Heart right ventricle (tissue), 16 donors: Measurements from ENCODE around the gene ALLC. TPM values are rescaled to one million over a fixed set of nuclear protein-coding genes. Genes with fewer than 3 reads are reported as not detected.

ENCODE experiments used
- ATAC-seq, 8 donors: fragments of 200-7000 bp; cut with Tn5 transposase; one replicate each; pipeline ENCODE4 v1.9.1; 2020; ENCODE audit warnings: mild to moderate bottlenecking in 8 of 8, moderate library complexity in 8 of 8, moderate number of reproducible peaks in 1 of 8
- DNase-seq, 2 donors: peaks; one replicate each; pipeline ENCODE4 v3.0.0-alpha.2; 2020
- H3K27ac ChIP-seq, 10 donors: fragments of 200-600 bp; sonication (generic) in 2 of 10; one replicate each; pipeline versions ENCODE4 v1.5.0 to v1.8.0; 2020 to 2022; ENCODE audit warnings: mild to moderate bottlenecking in 3 of 10
- H3K27me3 ChIP-seq, 7 donors: fragments of 200-600 bp; one replicate each; pipeline ENCODE4 v1.8.0; 2021 to 2022; ENCODE audit warnings: mild to moderate bottlenecking in 2 of 7
- H3K36me3 ChIP-seq, 9 donors: fragments of 200-600 bp; sonication (generic) in 1 of 9; one replicate each; pipeline versions ENCODE4 v1.5.0 to v1.8.0; 2020 to 2022; ENCODE audit warnings: mild to moderate bottlenecking in 2 of 9
- H3K4me1 ChIP-seq, 9 donors: fragments of 200-600 bp; sonication (generic) in 1 of 9; one replicate each; pipeline versions ENCODE4 v1.5.0 to v1.8.0; 2020 to 2022; ENCODE audit warnings: mild to moderate bottlenecking in 4 of 9
- H3K4me3 ChIP-seq, 10 donors: fragments of 200-600 bp; sonication (generic) in 2 of 10; one replicate each; pipeline versions ENCODE4 v1.5.0 to v1.8.0; 2020 to 2022; ENCODE audit warnings: mild to moderate bottlenecking in 7 of 10, moderate library complexity in 2 of 10
- H3K9me3 ChIP-seq, 11 donors: fragments of 200-600 bp in 10 of 11; sonication (generic) in 2 of 11; one replicate each; pipeline versions ENCODE4 v1.5.0 to v1.8.0; 2013 to 2022; ENCODE audit warnings: mild to moderate bottlenecking in 2 of 11, control low read depth in 1 of 11, moderate library complexity in 1 of 11
- WGBS, 2 donors: extraction: QIAGEN DNeasy Blood & Tissue Kit; methylation state at CpG; one replicate each; pipeline ENCODE4 v1.1.7; 2013; ENCODE audit warnings: inconsistent platforms in 1 of 2; 5-methylcytosine and 5-hydroxymethylcytosine counted together
- intact Hi-C, 10 donors: fragments of 100-400 bp; cut with DNase I; formaldehyde crosslinking; loops; one replicate each; pipeline versions ENCODE4 v1.11.1 to v1.14.2; 2022
- polyA plus RNA-seq, 2 donors: library from polyadenylated mRNA; stranded (reverse); fragments of 200-250 nt; gene quantifications; one replicate each; pipeline ENCODE4 v1.2.3, GENCODE V29; 2013
- total RNA-seq, 10 donors: library from RNA; stranded (reverse); fragmentation: NEBNext Ultra II Directional in 3 of 10; extraction: Animal tissue kit (Norgen Biotek cat#: 25700) in 3 of 10; gene quantifications; one replicate each; pipeline versions ENCODE4 v1.2.1 to v1.2.4, GENCODE V29; 2021 to 2023
- TF ChIP-seq, protein P1 (sequence below), 9 donors: fragments of 200-600 bp; sonication (generic) in 2 of 9; IDR thresholded peaks; one replicate each; pipeline versions ENCODE4 v1.5.0 to v1.8.0; 2021 to 2022; ENCODE audit warnings: antibody characterized with exemption in 9 of 9, mild to moderate bottlenecking in 5 of 9, moderate library complexity in 1 of 9
- donor health status: Arrhythmogenic right ventricular cardiomyopathy.
- donor health status: ischemic (EF 13 %, LVEDD 7.1; RV severe dilation, severe dysfunction).
- donor health status: healthy with polysubstance abuse.
- donor health status: DM: no; HTN: yes; CAD: no.
- donor health status: DM: no; HTN: no; CAD: no.
- donor health status: ischemic (EF 25% LVEDD 6.9; RV normal size, moderate dysfunction).
- donor health status: ischemic (EF 25% LVEDD 5.7; RV mildly dilated, moderate dysfunction).
- donor health status: healthy.
- donor health status: DM: yes; HTN: yes; CAD: no.
- donor health status: Ischemic cardiomyopathy.
- donor health status: ischemic (EF 35%, LVEDD 5.7; RV mildly dilated, moderate dysfunction).
- donor health status: nonischemic (EF 11% LVEDD 7.7; RV severe dilation, severe dysfunction).
- donor health status: DM: yes; HTN: yes; CAD: no.
- donor health status: PGD.
- donor health status: ischemic (EF 29% LVEDD 5.4; RV normal size, mild dysfunction).
- donor health status: nonischemic (EF 23%, LVEDD 6.1; RV moderate dilation, normal function).

ALLC gene
- total and polyA plus RNA-seq, 12 donors = 0.59 TPM; not detected in 11

DNA sequence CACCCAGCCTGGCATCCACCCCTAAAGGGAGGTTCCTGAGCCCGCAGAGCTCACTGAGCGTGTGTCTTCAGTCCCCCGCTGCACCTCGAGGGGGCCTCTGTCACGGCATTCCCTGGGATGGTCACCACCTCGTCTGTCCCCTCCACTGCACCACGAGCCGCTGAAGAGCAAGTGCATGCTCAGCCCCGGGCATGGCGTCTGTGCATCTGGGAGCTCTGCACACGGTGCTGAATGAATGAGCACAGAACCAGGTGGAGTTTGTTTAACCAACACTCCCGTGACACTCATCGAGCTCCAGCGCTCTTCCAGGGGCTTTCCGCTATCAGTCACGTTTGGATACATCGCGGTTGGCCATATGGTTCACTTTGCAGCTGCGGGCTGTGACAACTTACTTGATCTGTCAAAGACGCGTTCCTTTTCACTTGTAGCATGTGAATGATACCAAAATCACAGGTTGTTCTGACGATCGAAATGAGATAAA is 9.2 kb downstream of the ALLC start:
- intact Hi-C loops = no loop called here
- Histone ChIP-seq H3K9me3 (no peaks in the 10 kb centered on the region), H3K27ac (no peak overlapping the region), H3K4me1 (no peaks in the 10 kb centered on the region), H3K27me3 (peaks cover 0 to 13% (median 0%) of the 10 kb centered on the region in 7 donors), H3K36me3 (no peaks in the 10 kb centered on the region), H3K4me3 (no peak overlapping the region)
- TF ChIP-seq, protein P1, sequence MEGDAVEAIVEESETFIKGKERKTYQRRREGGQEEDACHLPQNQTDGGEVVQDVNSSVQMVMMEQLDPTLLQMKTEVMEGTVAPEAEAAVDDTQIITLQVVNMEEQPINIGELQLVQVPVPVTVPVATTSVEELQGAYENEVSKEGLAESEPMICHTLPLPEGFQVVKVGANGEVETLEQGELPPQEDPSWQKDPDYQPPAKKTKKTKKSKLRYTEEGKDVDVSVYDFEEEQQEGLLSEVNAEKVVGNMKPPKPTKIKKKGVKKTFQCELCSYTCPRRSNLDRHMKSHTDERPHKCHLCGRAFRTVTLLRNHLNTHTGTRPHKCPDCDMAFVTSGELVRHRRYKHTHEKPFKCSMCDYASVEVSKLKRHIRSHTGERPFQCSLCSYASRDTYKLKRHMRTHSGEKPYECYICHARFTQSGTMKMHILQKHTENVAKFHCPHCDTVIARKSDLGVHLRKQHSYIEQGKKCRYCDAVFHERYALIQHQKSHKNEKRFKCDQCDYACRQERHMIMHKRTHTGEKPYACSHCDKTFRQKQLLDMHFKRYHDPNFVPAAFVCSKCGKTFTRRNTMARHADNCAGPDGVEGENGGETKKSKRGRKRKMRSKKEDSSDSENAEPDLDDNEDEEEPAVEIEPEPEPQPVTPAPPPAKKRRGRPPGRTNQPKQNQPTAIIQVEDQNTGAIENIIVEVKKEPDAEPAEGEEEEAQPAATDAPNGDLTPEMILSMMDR (IDR thresholded peaks at IDR 0.05) = no peak
- WGBS, 2 donors = 50 to 55% methylated on average over 23 of the region's 23 CpGs
- ATAC-seq (no peak), DNase-seq (no peak)

DNA sequence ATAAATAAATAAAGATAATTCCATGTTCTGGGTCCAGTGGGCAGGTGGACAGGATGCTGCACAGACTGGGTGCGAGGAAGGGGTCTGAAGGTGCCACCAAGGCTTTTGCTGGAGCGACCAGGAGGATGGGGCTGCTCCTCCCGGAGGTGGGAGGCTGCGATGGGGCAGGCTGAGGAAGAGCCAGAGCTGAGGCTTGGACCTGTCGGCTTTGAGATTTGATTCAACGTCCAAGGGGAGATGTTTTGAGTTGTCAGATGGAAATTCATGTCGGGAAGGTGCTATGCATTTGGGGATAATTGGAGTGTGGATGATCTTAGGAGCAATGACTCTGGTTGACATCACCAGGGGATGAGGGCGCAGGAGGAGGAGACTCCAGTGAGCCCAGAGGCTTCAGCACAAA is 11.7 kb downstream of the ALLC start:
- WGBS, 2 donors = 83 to 94% methylated on average over 8 of the region's 8 CpGs
- Histone ChIP-seq H3K27me3 (peaks cover 0 to 13% (median 0%) of the 10 kb centered on the region in 7 donors), H3K4me1 (no peaks in the 10 kb centered on the region), H3K9me3 (no peaks in the 10 kb centered on the region), H3K36me3 (no peaks in the 10 kb centered on the region), H3K4me3 (no peak overlapping the region), H3K27ac (no peak overlapping the region)
- ATAC-seq = no peak
- no peak for DNase-seq
- TF ChIP-seq, protein P1 (IDR thresholded peaks at IDR 0.05) = no peak
- intact Hi-C loops = no loop called here

DNA sequence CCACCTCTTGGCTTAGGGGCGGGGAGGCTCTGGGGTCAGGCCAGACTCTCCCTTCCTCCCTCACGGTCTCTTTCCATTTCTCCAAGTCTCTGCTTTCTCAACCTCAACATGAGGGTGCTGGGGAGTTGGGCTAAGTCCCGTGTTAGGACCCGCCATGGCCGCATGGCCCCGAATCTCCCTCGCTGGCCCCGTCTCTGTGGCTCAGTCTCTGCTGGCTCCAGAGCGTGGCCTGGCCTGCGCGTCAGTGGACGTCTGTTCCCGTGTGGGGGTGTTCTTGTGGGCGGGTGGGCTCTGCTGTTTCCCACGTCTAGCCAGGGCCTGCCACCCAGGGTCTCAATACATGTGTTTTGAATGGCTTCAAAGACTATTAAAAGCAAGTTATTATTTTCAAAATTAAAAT is 12.4 kb downstream of the ALLC start:
- Histone ChIP-seq H3K9me3 (no peaks in the 10 kb centered on the region), H3K4me3 (no peak overlapping the region), H3K27me3 (peaks cover 0 to 13% (median 0%) of the 10 kb centered on the region in 7 donors), H3K4me1 (no peaks in the 10 kb centered on the region), H3K27ac (no peak overlapping the region), H3K36me3 (no peaks in the 10 kb centered on the region)
- WGBS, 2 donors = 85 to 95% methylated on average over 15 of the region's 15 CpGs
- DNase-seq (no peak), ATAC-seq (no peak)
- TF ChIP-seq, protein P1 (IDR thresholded peaks at IDR 0.05) = no peak
- intact Hi-C loops = no loop called here

DNA sequence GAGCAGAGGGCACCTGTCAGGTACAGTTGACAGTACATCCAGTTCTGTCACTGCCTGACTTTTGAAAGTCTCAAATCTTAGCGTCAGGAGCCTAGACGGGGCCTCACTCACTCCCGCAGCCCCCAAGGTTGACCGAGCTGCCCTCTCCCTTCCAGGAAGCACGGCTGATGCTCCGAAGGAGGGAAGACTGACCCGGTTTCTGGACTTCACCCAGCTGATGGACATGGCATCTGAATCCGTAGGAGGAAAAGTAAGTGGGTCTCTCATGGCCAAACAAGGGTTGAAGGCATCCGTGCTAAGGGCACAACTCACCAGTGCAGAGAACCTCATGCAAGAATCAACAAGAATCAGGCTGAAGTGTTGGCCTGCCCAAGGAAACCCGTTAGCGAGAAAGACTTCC is 12.9 kb downstream of the ALLC start:
- DNase-seq (no peak), ATAC-seq (no peak)
- Histone ChIP-seq H3K36me3 (no peaks in the 10 kb centered on the region), H3K27ac (no peak overlapping the region), H3K4me3 (no peak overlapping the region), H3K4me1 (no peaks in the 10 kb centered on the region), H3K27me3 (peaks cover 0 to 9% (median 0%) of the 10 kb centered on the region in 7 donors), H3K9me3 (no peaks in the 10 kb centered on the region)
- WGBS, 2 donors = 83% methylated on average over 11 of the region's 11 CpGs
- intact Hi-C loops = no loop called here
- TF ChIP-seq, protein P1 (IDR thresholded peaks at IDR 0.05) = no peak
